ENCODE data around the gene CELF2. TPM values are rescaled to one million over a fixed set of nuclear protein-coding genes. Genes with fewer than 3 reads are reported as not detected.

The CELF2 gene
- total RNA-seq, 1 donor from 2014 or later, result 110 TPM

- H3K27ac ChIP-seq, result peak overlapping the region; percentile 59
- intact Hi-C loops (cut with DNase I), result no loop called here
- ATAC-seq (no peak), DNase-seq (no peak)
- peaks cover 9% of the 10 kb centered on the region for H3K27me3 ChIP-seq
- no peak overlapping the region for H3K4me3 ChIP-seq
- peaks cover 22% of the 10 kb centered on the region for H3K4me1 ChIP-seq
- H3K9me3 ChIP-seq, result no peaks in the 10 kb centered on the region
- H3K36me3 ChIP-seq, result no peaks in the 10 kb centered on the region
- no peak for TF ChIP-seq CTCF (IDR thresholded peaks at IDR 0.05)
Measured at GRCh38 chr10:11014671-11015445, 2.8 kb upstream of the CELF2 start.

- H3K27me3 ChIP-seq, result peaks cover 12% of the 10 kb centered on the region
- DNase-seq, result no peak
- H3K36me3 ChIP-seq, result no peaks in the 10 kb centered on the region
- H3K4me3 ChIP-seq, result no peak overlapping the region
- no peak for TF ChIP-seq CTCF (IDR thresholded peaks at IDR 0.05)
- peaks cover 24% of the 10 kb centered on the region for H3K4me1 ChIP-seq
- H3K9me3 ChIP-seq, result no peaks in the 10 kb centered on the region
- peak overlapping the region; percentile 59 for H3K27ac ChIP-seq
- no peak for ATAC-seq
- intact Hi-C loops (cut with DNase I), result no loop called here
Measured at GRCh38 chr10:11015446-11015934, 2.2 kb upstream of the CELF2 start.

- peaks cover 27% of the 10 kb centered on the region for H3K4me1 ChIP-seq
- ATAC-seq, result no peak
- H3K27me3 ChIP-seq, result peaks cover 12% of the 10 kb centered on the region
- H3K27ac ChIP-seq, result peak overlapping the region; percentile 78
- no peaks in the 10 kb centered on the region for H3K9me3 ChIP-seq
- H3K4me3 ChIP-seq, result peak overlapping the region; percentile 63
- H3K36me3 ChIP-seq, result no peaks in the 10 kb centered on the region
- intact Hi-C loops (cut with DNase I), result no loop called here
- no peak for DNase-seq
- no peak for TF ChIP-seq CTCF (IDR thresholded peaks at IDR 0.05)
Measured at GRCh38 chr10:11017000-11017569, 587 bp upstream of the CELF2 start.

DNA sequence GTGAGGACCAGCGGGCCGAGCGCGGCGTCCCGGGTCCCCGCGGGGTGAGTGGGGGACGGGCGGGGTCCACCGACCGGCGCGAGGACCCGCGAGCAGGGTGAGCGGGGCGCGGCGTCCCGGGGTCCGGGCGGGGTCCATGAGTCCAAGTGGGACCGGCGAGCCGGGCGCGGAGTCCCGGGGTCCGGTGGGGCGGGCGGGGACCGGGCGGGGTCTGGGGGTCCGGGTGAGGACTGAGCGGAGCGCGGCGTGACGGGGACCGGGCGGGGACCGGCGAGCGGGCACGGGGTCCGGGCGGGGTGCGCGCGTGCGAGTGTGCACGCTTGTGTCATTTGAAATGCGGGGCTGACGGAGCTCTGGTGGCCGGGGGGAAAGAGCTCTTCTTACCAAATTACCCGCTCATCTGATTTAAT lies 765 bp downstream of the CELF2 start:
- DNase-seq (peak; percentile 71), ATAC-seq (peak; percentile 40)
- intact Hi-C loops (cut with DNase I), result no loop called here
- no peaks in the 10 kb centered on the region for H3K36me3 ChIP-seq
- H3K9me3 ChIP-seq, result no peaks in the 10 kb centered on the region
- peak overlapping the region; percentile 63 for H3K4me3 ChIP-seq
- peak overlapping the region; percentile 84 for H3K27ac ChIP-seq
- H3K4me1 ChIP-seq, result peaks cover 19% of the 10 kb centered on the region
- no peak for TF ChIP-seq CTCF (IDR thresholded peaks at IDR 0.05)
- peaks cover 12% of the 10 kb centered on the region for H3K27me3 ChIP-seq

DNA sequence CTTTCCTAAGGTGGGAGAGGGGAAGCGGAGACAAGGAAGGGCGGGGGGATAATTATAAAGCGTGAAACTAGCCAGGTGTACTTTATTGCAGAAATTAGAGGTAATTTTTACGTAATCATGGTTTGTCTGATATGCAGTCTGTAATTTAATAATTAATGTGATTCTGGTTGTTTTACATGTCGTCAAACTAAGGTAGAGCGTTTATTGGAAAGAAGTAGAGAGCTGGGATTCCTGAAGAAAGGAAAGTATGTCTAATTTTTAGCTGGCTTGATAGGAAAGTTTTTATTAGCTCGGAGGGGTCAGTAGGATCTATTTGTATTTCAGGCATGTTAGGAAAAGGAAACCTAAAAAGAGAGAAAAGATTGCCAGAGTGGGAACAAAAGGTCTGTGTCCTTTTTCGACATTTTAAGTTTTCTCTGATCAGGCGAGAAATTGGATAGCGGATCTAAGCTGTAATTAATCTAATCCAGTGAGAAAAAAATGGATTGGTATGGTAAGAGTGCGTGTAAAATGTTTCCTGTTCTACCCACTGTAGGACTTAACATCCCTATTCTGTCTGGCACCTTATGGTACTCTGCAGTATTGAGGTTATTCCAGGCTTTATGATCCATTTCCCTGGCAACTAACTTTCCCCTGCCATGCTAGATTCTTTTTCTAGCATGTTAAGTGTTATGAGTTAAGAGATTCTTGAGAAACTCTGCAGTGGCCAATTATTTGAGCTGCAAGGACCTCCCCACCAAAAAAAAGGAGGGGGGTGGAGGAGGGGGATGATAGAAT lies 1.4 kb downstream of the CELF2 start:
- DNase-seq (no peak), ATAC-seq (no peak)
- Histone ChIP-seq H3K27ac (peak overlapping the region; percentile 84), H3K4me3 (peak overlapping the region; percentile 63), H3K36me3 (no peaks in the 10 kb centered on the region), H3K4me1 (peaks cover 14% of the 10 kb centered on the region), H3K9me3 (no peaks in the 10 kb centered on the region), H3K27me3 (peaks cover 12% of the 10 kb centered on the region)
- intact Hi-C loops (cut with DNase I), result no loop called here
- no peak for TF ChIP-seq CTCF (IDR thresholded peaks at IDR 0.05)
